BJ (cell line): Measurements from ENCODE around the gene PTGER3. TPM values are rescaled to one million over a fixed set of nuclear protein-coding genes. Genes with fewer than 3 reads are reported as not detected.
A peak's percentile ranks its signal among the peaks of the same experiment; 100 is the strongest.

Experiments used
- CTCF ChIA-PET: fragments of 350-600 bp; formaldehyde crosslinking; extraction: SDS; loops from one replicate; lab custom pipeline; 2021; ENCODE audit warnings: antibody characterized with exemption, inconsistent platforms; lab: Yijun Ruan, JAX
- POLR2A ChIA-PET: fragments of 300-600 bp; sonication (Branson Sonifier 250); formaldehyde crosslinking; extraction: SDS; loops from one replicate; lab custom pipeline; 2021; ENCODE audit warnings: antibody characterized with exemption; lab: Charles Lee
- DNase-seq: peaks from one replicate; pipeline ENCODE4 v3.0.0-alpha.2; 2011; ENCODE audit warnings: low read depth
- H3K27me3 ChIP-seq: 2 replicates; pipeline ENCODE4 v1.6.0; 2011; ENCODE audit warnings: low read length; ENCODE audit not compliant: control insufficient read depth, insufficient read depth
- H3K36me3 ChIP-seq: 2 replicates; pipeline ENCODE4 v1.5.1; 2011; ENCODE audit warnings: low read length; ENCODE audit not compliant: control insufficient read depth, insufficient read depth
- H3K4me3 ChIP-seq: 2 replicates; pipeline ENCODE4 v1.5.1; 2011; ENCODE audit warnings: low read depth, mild to moderate bottlenecking, control low read depth, low read length
- polyA plus RNA-seq: library from polyadenylated mRNA; depleted of rRNA; stranded (reverse); fragments of >200 nt; gene quantifications from 2 replicates; pipeline ENCODE4 v1.2.3, GENCODE V29; 2011
- TF ChIP-seq, protein P1 (sequence below): IDR thresholded peaks from 2 replicates; pipeline ENCODE4 v1.5.1; 2011; ENCODE audit warnings: low read depth, mild to moderate bottlenecking, control low read depth, inconsistent platforms, low read length, moderate library complexity; ENCODE audit not compliant: insufficient read depth

PTGER3 gene
- polyA plus RNA-seq, 1 experiment = 0.60 TPM

DNA sequence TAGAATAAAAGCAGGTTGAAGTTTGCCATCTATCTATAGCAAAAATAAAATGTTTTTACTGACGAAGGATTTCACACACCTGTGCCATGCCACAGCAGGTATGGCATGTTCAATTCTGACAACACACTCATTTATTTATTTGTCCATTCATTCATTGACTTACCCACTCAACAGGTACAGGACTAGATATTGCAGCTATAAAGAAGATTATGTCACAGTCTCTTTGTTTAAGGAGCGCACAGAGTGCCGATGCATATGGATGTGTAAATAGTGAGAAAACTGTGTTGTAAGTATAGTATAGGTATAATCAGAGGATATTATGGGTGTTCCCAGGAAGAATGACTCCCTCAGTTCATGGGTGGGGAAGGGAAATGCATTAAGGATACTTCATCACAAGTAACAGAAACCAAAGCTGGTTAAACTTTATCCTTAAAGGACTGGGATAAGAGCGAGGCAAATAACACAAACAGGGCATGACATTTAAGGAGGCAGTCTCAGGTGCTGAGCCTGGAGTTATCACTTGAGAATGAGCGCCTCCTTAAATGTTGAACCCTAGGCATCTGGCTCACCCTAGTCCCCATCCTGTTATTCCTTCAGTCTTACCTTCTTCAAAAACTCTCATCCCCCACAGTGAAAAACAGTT is 41.1 kb upstream of the PTGER3 start:
- TF ChIP-seq, protein P1, sequence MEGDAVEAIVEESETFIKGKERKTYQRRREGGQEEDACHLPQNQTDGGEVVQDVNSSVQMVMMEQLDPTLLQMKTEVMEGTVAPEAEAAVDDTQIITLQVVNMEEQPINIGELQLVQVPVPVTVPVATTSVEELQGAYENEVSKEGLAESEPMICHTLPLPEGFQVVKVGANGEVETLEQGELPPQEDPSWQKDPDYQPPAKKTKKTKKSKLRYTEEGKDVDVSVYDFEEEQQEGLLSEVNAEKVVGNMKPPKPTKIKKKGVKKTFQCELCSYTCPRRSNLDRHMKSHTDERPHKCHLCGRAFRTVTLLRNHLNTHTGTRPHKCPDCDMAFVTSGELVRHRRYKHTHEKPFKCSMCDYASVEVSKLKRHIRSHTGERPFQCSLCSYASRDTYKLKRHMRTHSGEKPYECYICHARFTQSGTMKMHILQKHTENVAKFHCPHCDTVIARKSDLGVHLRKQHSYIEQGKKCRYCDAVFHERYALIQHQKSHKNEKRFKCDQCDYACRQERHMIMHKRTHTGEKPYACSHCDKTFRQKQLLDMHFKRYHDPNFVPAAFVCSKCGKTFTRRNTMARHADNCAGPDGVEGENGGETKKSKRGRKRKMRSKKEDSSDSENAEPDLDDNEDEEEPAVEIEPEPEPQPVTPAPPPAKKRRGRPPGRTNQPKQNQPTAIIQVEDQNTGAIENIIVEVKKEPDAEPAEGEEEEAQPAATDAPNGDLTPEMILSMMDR = no peak
- ChIA-PET POLR2A (no interaction called here), CTCF (no interaction called here)
- Histone ChIP-seq H3K27me3 (no peaks in the 10 kb centered on the region), H3K36me3 (no peaks in the 10 kb centered on the region), H3K4me3 (no peak overlapping the region)
- no peak for DNase-seq

DNA sequence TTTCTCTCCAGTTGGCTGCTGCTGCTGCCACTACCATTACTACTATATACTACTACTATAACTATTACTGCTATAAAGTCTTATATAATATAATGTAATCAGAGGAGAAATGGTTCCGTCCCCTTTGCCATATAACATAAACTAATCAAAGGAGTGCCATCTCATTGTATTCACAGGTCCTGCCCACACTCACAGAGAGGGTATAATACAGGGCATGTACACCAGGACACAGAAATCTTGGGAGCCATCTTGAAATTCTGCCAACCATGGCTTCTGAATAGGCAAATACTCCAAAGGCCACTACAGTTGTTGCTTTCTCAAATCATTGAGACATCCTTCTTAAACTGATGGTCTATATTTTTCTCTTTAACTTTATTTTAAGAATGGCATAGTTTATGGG is 40.1 kb upstream of the PTGER3 start:
- Histone ChIP-seq H3K4me3 (no peak overlapping the region), H3K27me3 (no peaks in the 10 kb centered on the region), H3K36me3 (no peaks in the 10 kb centered on the region)
- DNase-seq = no peak
- TF ChIP-seq, protein P1 = no peak
- ChIA-PET POLR2A (no interaction called here), CTCF (interaction anchor here (0.5 kb wide), 1 partner anchor 708 kb away, joined by 3 read pairs; no protein-coding TSS in a partner anchor)

DNA sequence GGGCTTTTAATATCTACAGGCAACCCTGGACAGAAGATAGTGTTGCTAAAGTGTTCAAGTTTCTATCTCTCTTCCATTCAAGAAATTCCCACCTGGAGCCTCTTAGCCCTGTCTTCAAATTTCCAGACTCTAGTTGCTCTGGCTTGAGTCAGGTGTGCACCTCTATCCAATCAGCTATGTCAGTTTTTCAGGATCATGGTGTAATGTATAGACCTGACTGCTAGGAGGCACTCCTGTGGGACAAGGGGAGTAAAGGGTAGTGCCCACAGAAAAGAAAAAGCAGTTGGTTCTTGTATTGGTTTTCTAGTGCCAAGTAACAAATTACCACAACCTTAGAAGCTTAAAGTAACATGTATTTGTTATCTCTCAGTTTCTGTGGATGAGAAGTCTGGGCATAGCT is 39.4 kb upstream of the PTGER3 start:
- DNase-seq = no peak
- POLR2A ChIA-PET = no interaction called here

DNA sequence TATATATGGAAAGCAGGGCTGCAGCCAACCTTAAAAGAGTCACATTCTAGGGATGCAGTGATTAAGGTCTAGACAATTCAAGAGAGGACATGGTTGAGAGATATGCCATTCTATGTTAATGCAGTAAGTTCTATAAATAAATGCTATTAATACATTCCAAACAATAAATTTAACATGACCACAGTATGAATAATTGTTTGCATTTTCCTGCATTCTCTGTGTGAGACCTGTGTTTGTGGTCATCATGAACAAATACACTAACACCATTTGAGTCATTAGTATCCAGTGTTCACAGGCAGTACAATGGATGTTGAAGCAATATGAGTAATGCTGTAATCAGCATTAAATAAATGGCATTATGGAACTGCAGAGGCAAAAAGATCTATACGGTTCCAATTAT is 38.7 kb upstream of the PTGER3 start:
- Histone ChIP-seq H3K36me3 (no peaks in the 10 kb centered on the region), H3K27me3 (no peaks in the 10 kb centered on the region), H3K4me3 (no peak overlapping the region)
- peak; percentile 12 for DNase-seq
- CTCF ChIA-PET = no interaction called here
- POLR2A ChIA-PET = no interaction called here
- TF ChIP-seq, protein P1 = no peak

More for the DNA sequence above, 39.4 kb upstream of the PTGER3 start:
- Histone ChIP-seq H3K27me3 (no peaks in the 10 kb centered on the region), H3K36me3 (no peaks in the 10 kb centered on the region), H3K4me3 (no peak overlapping the region)
- TF ChIP-seq, protein P1 = no peak
- CTCF ChIA-PET = interaction anchor here (0.5 kb wide), 1 partner anchor 707 kb away, joined by 3 read pairs; no protein-coding TSS in a partner anchor

DNA sequence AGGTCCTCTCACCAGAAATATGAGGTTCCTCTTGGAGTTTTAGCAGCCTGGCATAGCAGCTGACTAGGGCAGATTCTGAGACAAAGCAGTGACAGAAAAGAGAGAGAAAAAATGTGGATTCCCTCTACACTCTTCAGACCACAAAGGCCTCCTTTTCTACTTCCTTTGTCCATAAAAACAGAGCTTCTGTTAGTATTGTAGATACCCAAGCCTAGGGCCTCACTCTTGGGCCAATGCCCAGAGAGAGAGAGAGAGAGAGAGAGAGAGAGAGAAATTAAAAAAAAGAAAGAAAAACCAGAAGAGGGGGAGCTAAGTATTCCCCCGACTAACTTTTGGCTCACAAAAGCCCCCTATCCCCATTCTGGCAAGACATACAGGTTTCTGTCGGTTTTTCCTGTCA is 35.7 kb upstream of the PTGER3 start:
- DNase-seq = no peak
- TF ChIP-seq, protein P1 = no peak
- ChIA-PET CTCF (no interaction called here), POLR2A (no interaction called here)
- Histone ChIP-seq H3K27me3 (no peaks in the 10 kb centered on the region), H3K4me3 (no peak overlapping the region), H3K36me3 (no peaks in the 10 kb centered on the region)
